Retinal pigment epithelial cell (primary cell): ENCODE data around the gene EP400.

Experiments used
- DNase-seq: peaks from one replicate; pipeline ENCODE4 v3.0.0-alpha.2; 2010; ENCODE audit warnings: low read depth
- H3K4me3 ChIP-seq: 2 replicates; pipeline ENCODE4 v1.5.1; 2011; ENCODE audit warnings: mild to moderate bottlenecking, low read length, control low read depth, moderate library complexity
- TF ChIP-seq, protein P1 (sequence below): conservative IDR thresholded peaks from 2 replicates; pipeline ENCODE4 v1.5.1; 2011; ENCODE audit warnings: low read depth, low read length, control low read depth, inconsistent platforms

EP400 gene

DNA sequence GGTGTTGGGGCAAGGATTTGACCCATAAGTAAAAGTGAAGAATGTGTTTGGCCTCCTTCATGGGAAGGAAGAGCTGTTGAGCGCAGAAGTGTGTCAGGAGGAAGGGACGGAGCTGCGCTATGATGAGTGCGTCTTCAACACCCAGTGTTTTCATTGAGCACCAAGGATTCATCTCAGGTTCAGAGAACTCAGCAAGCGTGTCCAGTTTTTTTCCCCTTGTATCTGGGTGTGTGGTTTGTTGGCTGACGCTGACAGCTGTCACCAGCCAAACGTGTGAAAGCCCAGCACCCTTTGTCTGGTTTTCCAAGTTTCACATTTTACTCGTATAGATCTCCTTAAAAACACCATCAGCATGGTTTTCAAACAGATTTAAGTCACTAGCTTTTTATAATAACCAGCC, 12.3 kb downstream of the EP400 start:
- H3K4me3 ChIP-seq: no peak overlapping the region
- DNase-seq: no peak
- TF ChIP-seq, protein P1, sequence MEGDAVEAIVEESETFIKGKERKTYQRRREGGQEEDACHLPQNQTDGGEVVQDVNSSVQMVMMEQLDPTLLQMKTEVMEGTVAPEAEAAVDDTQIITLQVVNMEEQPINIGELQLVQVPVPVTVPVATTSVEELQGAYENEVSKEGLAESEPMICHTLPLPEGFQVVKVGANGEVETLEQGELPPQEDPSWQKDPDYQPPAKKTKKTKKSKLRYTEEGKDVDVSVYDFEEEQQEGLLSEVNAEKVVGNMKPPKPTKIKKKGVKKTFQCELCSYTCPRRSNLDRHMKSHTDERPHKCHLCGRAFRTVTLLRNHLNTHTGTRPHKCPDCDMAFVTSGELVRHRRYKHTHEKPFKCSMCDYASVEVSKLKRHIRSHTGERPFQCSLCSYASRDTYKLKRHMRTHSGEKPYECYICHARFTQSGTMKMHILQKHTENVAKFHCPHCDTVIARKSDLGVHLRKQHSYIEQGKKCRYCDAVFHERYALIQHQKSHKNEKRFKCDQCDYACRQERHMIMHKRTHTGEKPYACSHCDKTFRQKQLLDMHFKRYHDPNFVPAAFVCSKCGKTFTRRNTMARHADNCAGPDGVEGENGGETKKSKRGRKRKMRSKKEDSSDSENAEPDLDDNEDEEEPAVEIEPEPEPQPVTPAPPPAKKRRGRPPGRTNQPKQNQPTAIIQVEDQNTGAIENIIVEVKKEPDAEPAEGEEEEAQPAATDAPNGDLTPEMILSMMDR: no peak

DNA sequence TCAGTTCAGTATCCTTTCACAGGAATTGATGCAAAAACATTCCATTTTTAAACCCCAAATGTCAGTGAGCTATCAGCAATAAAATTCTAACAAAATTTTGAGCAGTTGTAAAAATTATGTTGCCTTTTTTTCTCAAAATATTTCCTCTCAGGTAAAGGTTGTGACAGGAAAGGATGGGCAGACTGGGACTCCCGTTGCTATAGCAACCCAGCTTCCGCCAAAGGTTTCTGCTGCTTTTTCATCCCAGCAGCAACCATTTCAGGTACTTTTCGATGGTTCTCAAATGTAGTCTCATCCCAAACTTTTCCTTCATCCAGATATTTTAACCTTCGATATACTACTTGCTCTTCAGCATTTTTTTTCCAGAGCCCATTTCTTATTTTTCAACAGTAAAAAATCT, 13.6 kb downstream of the EP400 start:
- DNase-seq: no peak
- H3K4me3 ChIP-seq: no peak overlapping the region
- TF ChIP-seq, protein P1: no peak

DNA sequence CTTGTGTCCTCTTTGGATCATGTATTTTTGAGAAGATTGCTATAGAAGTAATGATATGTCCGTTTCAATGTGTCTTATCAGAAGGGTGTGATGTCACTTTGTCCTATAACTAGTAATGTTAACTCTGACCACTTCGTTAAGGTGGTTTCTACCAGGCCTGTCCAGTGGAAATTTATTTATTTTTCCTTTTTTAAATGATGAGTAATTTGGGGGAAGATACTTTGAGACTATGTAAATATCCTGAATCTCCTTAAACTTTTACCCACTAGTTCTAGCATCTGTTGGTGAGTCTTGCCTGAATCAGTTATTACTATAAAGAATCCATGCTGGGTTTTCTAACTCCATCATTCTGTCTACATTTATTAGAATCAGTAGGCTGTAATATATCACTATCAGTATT, 15.3 kb downstream of the EP400 start:
- H3K4me3 ChIP-seq: no peak overlapping the region
- no peak for DNase-seq
- TF ChIP-seq, protein P1: no peak

DNA sequence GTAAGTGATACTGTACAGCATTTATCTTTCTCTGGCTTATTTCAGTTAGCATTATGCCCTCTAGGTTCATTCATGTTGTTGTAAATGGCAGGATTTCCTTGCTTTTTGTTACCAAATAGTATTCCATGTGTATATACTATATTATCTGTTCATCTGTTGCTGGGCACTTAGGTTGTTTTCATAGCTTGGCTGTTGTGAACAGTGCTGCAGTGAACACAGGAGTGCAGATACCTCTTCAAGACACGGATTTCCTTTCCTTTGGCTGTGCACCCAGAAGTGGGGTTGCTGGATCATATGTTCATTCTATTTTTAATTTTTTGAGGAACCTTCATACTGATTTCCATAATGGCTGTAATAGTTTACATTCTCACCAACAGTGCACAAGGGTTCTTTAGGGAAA, 21.5 kb downstream of the EP400 start:
- H3K4me3 ChIP-seq: no peak overlapping the region
- TF ChIP-seq, protein P1: no peak
- no peak for DNase-seq

- TF ChIP-seq, protein P1: no peak
- DNase-seq: no peak
These were observed 25.5 kb downstream of the EP400 start for GRCh38 chr12:131975228-131975627.

GRCh38 chr12:131979606-131980005, 29.9 kb downstream of the EP400 start:
- no peak for DNase-seq
- H3K4me3 ChIP-seq: no peak overlapping the region
- TF ChIP-seq, protein P1: no peak

More at GRCh38 chr12:131975228-131975627, 25.5 kb downstream of the EP400 start:
- H3K4me3 ChIP-seq: no peak overlapping the region

GRCh38 chr12:131980263-131980662, 30.5 kb downstream of the EP400 start:
- DNase-seq: no peak
- no peak overlapping the region for H3K4me3 ChIP-seq
- TF ChIP-seq, protein P1: peak; percentile 2
